Endodermal cell (in vitro differentiated cells): ENCODE measurements around the gene ST7. TPM values are rescaled to one million over a fixed set of nuclear protein-coding genes. Genes with fewer than 3 reads are reported as not detected.

Experiments
- DNase-seq: peaks from one replicate; pipeline ENCODE4 v3.0.0-alpha.2; 2017
- H3K27ac ChIP-seq: 2 replicates; pipeline ENCODE4 v1.5.1; 2013; ENCODE audit warnings: mild to moderate bottlenecking, low read depth, low read length, moderate library complexity
- H3K27me3 ChIP-seq: 2 replicates; pipeline ENCODE4 v1.6.1; 2013; ENCODE audit warnings: mild to moderate bottlenecking, low read length, moderate library complexity; ENCODE audit not compliant: insufficient read depth, control insufficient read depth, poor library complexity, severe bottlenecking
- H3K36me3 ChIP-seq: 2 replicates; pipeline ENCODE4 v1.7.0; 2013; ENCODE audit warnings: mild to moderate bottlenecking, low read length, moderate library complexity; ENCODE audit not compliant: control insufficient read depth, insufficient read depth
- H3K4me1 ChIP-seq: one replicate; pipeline ENCODE4 v1.7.0; 2013; ENCODE audit warnings: low read length; ENCODE audit not compliant: control insufficient read depth, insufficient read depth
- H3K4me3 ChIP-seq: 2 replicates; pipeline ENCODE4 v1.5.1; 2013; ENCODE audit warnings: mild to moderate bottlenecking, low read length, moderate library complexity
- H3K9ac ChIP-seq: 2 replicates; pipeline ENCODE4 v1.6.1; 2013; ENCODE audit warnings: mild to moderate bottlenecking, low read length, moderate library complexity; ENCODE audit not compliant: poor library complexity, severe bottlenecking; ENCODE audit errors: extremely low read depth
- H3K9me3 ChIP-seq: 2 replicates; pipeline ENCODE4 v1.6.1; 2013; ENCODE audit warnings: mild to moderate bottlenecking, low read length, moderate library complexity; ENCODE audit not compliant: control insufficient read depth
- H3K27ac Mint-ChIP-seq: 2 replicates; pipeline ENCODE4 v1.8.0; 2020; ENCODE audit warnings: mixed read lengths
- H3K27me3 Mint-ChIP-seq: 2 replicates; pipeline ENCODE4 v1.8.0; 2021; ENCODE audit warnings: mild to moderate bottlenecking, mixed read lengths; ENCODE audit not compliant: insufficient read depth
- H3K36me3 Mint-ChIP-seq: 2 replicates; pipeline ENCODE4 v1.8.0; 2020; ENCODE audit warnings: low read depth, mixed read lengths
- H3K4me1 Mint-ChIP-seq: 2 replicates; pipeline ENCODE4 v1.8.0; 2020; ENCODE audit warnings: mixed read lengths
- H3K4me3 Mint-ChIP-seq: 2 replicates; pipeline ENCODE4 v1.8.0; 2020; ENCODE audit warnings: mild to moderate bottlenecking, moderate library complexity, mixed read lengths
- H3K9me3 Mint-ChIP-seq: 2 replicates; pipeline ENCODE4 v1.8.0; 2020; ENCODE audit warnings: mild to moderate bottlenecking, mixed read lengths
- WGBS, 2 experiments: methylation state at CpG; one replicate each; pipeline versions ENCODE4 v1.1.5 to v1.1.7; 2013; ENCODE audit warnings: missing lambda C conversion rate in 2 of 2, mixed read lengths in 1 of 2; ENCODE audit not compliant: insufficient coverage in 1 of 2, insufficient read length in 1 of 2; 5-methylcytosine and 5-hydroxymethylcytosine counted together
- total RNA-seq, 2 donors: library from RNA; stranded (reverse); fragmentation: NEBNext Ultra II Directional in 1 of 2; extraction: Animal tissue kit (Norgen Biotek cat#: 25700) in 1 of 2; gene quantifications; 2 replicates in 1 of 2; 3 replicates in 1 of 2; pipeline ENCODE4 v1.2.1, GENCODE V29; 2021
- TF ChIP-seq, protein P1 (sequence below): fragments of 200-600 bp; sonication (generic); conservative IDR thresholded peaks from 2 replicates; pipeline ENCODE4 v1.5.0; 2021; ENCODE audit warnings: antibody characterized with exemption, mild to moderate bottlenecking

The ST7 gene
- total RNA-seq, 2 donors from 2014 or later, result 6.4 to 8.9 TPM

DNA sequence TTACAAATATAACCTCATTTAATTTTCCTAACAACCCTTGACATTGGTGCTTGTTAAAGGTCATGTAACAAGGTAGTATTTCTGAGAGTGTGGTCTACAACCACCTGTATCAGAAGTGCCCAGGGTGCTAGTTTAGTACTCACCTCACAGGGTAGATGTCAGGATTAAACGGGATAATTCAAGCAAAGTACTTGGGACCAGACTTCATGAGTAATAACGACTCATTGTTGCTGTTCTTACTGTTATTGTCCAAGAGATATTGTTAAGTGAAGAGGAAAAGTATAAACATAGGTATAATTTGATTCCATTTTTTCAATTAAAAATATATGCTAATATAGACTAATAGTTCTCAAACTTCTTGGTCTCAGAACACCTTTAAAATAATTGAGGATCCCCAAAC, 190.3 kb downstream of the ST7 start:
- H3K9ac ChIP-seq, result no peak overlapping the region
- H3K27me3 Mint-ChIP-seq, result no peaks in the 10 kb centered on the region
- H3K4me1 Mint-ChIP-seq, result peaks cover 48% of the 10 kb centered on the region
- H3K27me3 ChIP-seq, result no peaks in the 10 kb centered on the region
- TF ChIP-seq, protein P1, sequence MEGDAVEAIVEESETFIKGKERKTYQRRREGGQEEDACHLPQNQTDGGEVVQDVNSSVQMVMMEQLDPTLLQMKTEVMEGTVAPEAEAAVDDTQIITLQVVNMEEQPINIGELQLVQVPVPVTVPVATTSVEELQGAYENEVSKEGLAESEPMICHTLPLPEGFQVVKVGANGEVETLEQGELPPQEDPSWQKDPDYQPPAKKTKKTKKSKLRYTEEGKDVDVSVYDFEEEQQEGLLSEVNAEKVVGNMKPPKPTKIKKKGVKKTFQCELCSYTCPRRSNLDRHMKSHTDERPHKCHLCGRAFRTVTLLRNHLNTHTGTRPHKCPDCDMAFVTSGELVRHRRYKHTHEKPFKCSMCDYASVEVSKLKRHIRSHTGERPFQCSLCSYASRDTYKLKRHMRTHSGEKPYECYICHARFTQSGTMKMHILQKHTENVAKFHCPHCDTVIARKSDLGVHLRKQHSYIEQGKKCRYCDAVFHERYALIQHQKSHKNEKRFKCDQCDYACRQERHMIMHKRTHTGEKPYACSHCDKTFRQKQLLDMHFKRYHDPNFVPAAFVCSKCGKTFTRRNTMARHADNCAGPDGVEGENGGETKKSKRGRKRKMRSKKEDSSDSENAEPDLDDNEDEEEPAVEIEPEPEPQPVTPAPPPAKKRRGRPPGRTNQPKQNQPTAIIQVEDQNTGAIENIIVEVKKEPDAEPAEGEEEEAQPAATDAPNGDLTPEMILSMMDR, result no peak
- WGBS, 2 experiments, result 70 to 89% methylated on average over 2 of the region's 2 CpGs
- H3K4me1 ChIP-seq, result peaks cover 5% of the 10 kb centered on the region
- H3K4me3 ChIP-seq, result no peak overlapping the region
- no peaks in the 10 kb centered on the region for H3K36me3 ChIP-seq
- H3K27ac Mint-ChIP-seq, result no peak overlapping the region
- no peaks in the 10 kb centered on the region for H3K9me3 ChIP-seq
- H3K4me3 Mint-ChIP-seq, result no peak overlapping the region
- DNase-seq, result no peak
- no peak overlapping the region for H3K27ac ChIP-seq
- no peaks in the 10 kb centered on the region for H3K9me3 Mint-ChIP-seq
- H3K36me3 Mint-ChIP-seq, result no peaks in the 10 kb centered on the region

DNA sequence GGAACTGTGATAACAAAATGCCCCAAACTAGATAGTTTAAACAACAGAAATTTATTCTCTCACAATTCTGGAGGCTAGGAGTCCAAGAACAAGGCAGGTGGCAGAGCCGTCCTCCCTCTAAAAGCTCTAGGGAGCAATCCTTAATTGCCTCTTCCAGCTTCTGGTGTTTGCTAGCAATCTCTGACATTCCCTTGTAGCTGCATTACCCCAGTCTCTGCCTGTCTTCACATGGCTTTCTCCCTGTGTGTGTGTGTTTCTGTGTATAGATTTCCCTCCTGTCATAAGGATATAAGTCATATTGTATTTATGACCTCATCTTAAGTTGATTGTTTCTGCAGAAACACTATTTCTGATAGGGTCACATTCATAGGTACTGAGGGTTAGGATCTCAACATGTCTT, 192.0 kb downstream of the ST7 start:
- H3K36me3 ChIP-seq, result no peaks in the 10 kb centered on the region
- Mint-ChIP-seq H3K27ac (no peak overlapping the region), H3K9me3 (no peaks in the 10 kb centered on the region), H3K36me3 (no peaks in the 10 kb centered on the region), H3K4me3 (no peak overlapping the region), H3K4me1 (peaks cover 51% of the 10 kb centered on the region), H3K27me3 (no peaks in the 10 kb centered on the region)
- H3K27me3 ChIP-seq, result no peaks in the 10 kb centered on the region
- no peaks in the 10 kb centered on the region for H3K9me3 ChIP-seq
- H3K4me3 ChIP-seq, result no peak overlapping the region
- H3K4me1 ChIP-seq, result peaks cover 7% of the 10 kb centered on the region
- WGBS, 2 experiments, result 91% methylated on average over 1 of the region's 1 CpG; no CpG with 5 or more reads in 1 of the 2 experiments
- no peak for DNase-seq
- TF ChIP-seq, protein P1, result no peak
- H3K27ac ChIP-seq, result no peak overlapping the region
- no peak overlapping the region for H3K9ac ChIP-seq

DNA sequence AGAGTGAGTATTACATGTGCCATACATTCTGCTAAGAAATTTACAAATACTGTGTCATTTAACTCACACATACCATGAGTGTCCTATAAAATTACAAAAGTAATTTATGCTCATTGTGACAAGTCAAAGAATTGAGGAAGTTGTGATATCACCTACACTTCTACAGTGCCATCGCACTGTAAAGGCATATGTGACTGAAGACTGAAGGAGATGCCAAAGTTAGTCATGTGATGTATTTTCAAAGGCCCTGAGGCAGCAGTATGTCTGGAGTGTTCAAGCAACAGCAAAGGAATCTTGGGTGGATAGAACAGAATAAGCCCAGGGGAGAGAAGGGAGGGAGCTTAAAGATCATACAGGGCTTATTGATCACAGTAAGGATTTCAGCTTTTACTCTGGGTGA, 192.8 kb downstream of the ST7 start:
- peaks cover 50% of the 10 kb centered on the region for H3K4me1 Mint-ChIP-seq

More for the DNA sequence above, 192.8 kb downstream of the ST7 start:
- WGBS, 2 experiments, result 97 to 100% methylated on average over 1 of the region's 1 CpG
- no peaks in the 10 kb centered on the region for H3K27me3 ChIP-seq
- Mint-ChIP-seq H3K27ac (no peak overlapping the region), H3K9me3 (no peaks in the 10 kb centered on the region), H3K36me3 (no peaks in the 10 kb centered on the region), H3K27me3 (no peaks in the 10 kb centered on the region), H3K4me3 (no peak overlapping the region)
- peaks cover 3% of the 10 kb centered on the region for H3K4me1 ChIP-seq
- no peak overlapping the region for H3K27ac ChIP-seq
- TF ChIP-seq, protein P1, result no peak
- DNase-seq, result no peak
- H3K9me3 ChIP-seq, result no peaks in the 10 kb centered on the region
- H3K36me3 ChIP-seq, result no peaks in the 10 kb centered on the region
- H3K4me3 ChIP-seq, result no peak overlapping the region
- no peak overlapping the region for H3K9ac ChIP-seq
